Peyer's patch (tissue), 4 donors: ENCODE measurements around the gene LSMEM2. TPM values are rescaled to one million over a fixed set of nuclear protein-coding genes. Genes with fewer than 3 reads are reported as not detected.
"Not testable (repeated sequence)": the region's sequence is repeated elsewhere in the genome, so short reads cannot be mapped to it uniquely, and the experiment has no call there.

Experiments
- DNase-seq, 3 donors: peaks; one replicate each; pipeline ENCODE4 v3.0.0-alpha.2; 2017 to 2019
- H3K27ac ChIP-seq, 4 donors: fragments of 200-600 bp; sonication (generic); one replicate each; pipeline ENCODE4 v1.5.1; 2016 to 2019
- H3K27me3 ChIP-seq, 2 donors: fragments of 200-600 bp; sonication (generic); one replicate each; pipeline ENCODE4 v1.5.1; 2019
- H3K36me3 ChIP-seq, 3 donors: fragments of 200-600 bp; sonication (generic); one replicate each; pipeline ENCODE4 v1.5.1; 2016 to 2019
- H3K4me1 ChIP-seq, 4 donors: fragments of 200-600 bp; sonication (generic); one replicate each; pipeline ENCODE4 v1.5.1; 2016 to 2019
- H3K4me3 ChIP-seq, 4 donors: fragments of 200-600 bp; sonication (generic); 1 replicate in 3 of 4; 2 replicates in 1 of 4; pipeline ENCODE4 v1.5.1; 2016 to 2019; ENCODE audit warnings: mild to moderate bottlenecking in 1 of 4
- H3K9me3 ChIP-seq, 4 donors: fragments of 200-600 bp; sonication (generic); one replicate each; pipeline ENCODE4 v1.5.1; 2016 to 2019; ENCODE audit warnings: mild to moderate bottlenecking in 1 of 4
- CTCF ChIP-seq, 6 experiments: fragments of 450-650 bp in 4 of 6; fragments of 200-600 bp in 2 of 6; sonication (generic) in 1 of 6; IDR thresholded peaks; one replicate each; pipeline ENCODE4 v1.5.1; 2017 to 2019; ENCODE audit warnings: antibody characterized with exemption in 6 of 6, mild to moderate bottlenecking in 3 of 6, moderate library complexity in 1 of 6
- POLR2A ChIP-seq, 2 donors: fragments of 450-650 bp; IDR thresholded peaks; one replicate each; pipeline ENCODE4 v1.5.1; 2017; ENCODE audit warnings: antibody characterized with exemption in 2 of 2, mild to moderate bottlenecking in 2 of 2, moderate library complexity in 2 of 2
- total RNA-seq, 4 donors: library from RNA; depleted of rRNA; stranded (reverse); fragments of >200 nt; gene quantifications; one replicate each; pipeline ENCODE4 v1.1.0, GENCODE V29; 2016

The LSMEM2 gene
- total RNA-seq, 4 donors from 2014 or later: not detected

- peaks cover 7 to 38% (median 16%) of the 10 kb centered on the region in 4 donors for H3K4me1 ChIP-seq
- H3K36me3 ChIP-seq: peaks cover 0 to 38% (median 0%) of the 10 kb centered on the region in 3 donors
- H3K9me3 ChIP-seq: peaks cover 0 to 7% (median 0%) of the 10 kb centered on the region in 4 donors
- peak; percentile 87 to 96 (median 96) for DNase-seq
- peak overlapping the region; percentile 86 to 96 (median 92) for H3K27ac ChIP-seq
- peak overlapping the region; percentile 56 to 65 (median 61) for H3K4me3 ChIP-seq
- TF ChIP-seq POLR2A (IDR thresholded peaks at IDR 0.05) (peak; percentile 25 to 52), CTCF (IDR thresholded peaks at IDR 0.05) (peak; percentile 94 to 100 (median 99))
- H3K27me3 ChIP-seq: no peaks in the 10 kb centered on the region
Measured at GRCh38 chr3:50260027-50260941, 18.6 kb upstream of the LSMEM2 start.

GRCh38 chr3:50260942-50261441 lies 17.9 kb upstream of the LSMEM2 start:
- H3K27ac ChIP-seq: peak overlapping the region; percentile 86 to 96 (median 92)
- H3K9me3 ChIP-seq: peaks cover 0 to 7% (median 0%) of the 10 kb centered on the region in 4 donors
- TF ChIP-seq CTCF (IDR thresholded peaks at IDR 0.05) (no peak), POLR2A (IDR thresholded peaks at IDR 0.05) (no peak)
- peaks cover 7 to 41% (median 18%) of the 10 kb centered on the region in 4 donors for H3K4me1 ChIP-seq
- DNase-seq: no peak
- peaks cover 0 to 33% (median 0%) of the 10 kb centered on the region in 3 donors for H3K36me3 ChIP-seq
- H3K4me3 ChIP-seq: peak overlapping the region in 2 of 4 donors; percentile 56 to 65
- no peaks in the 10 kb centered on the region for H3K27me3 ChIP-seq

GRCh38 chr3:50261505-50261904 lies 17.4 kb upstream of the LSMEM2 start:
- no peak for DNase-seq
- TF ChIP-seq POLR2A (IDR thresholded peaks at IDR 0.05): no peak
- TF ChIP-seq CTCF (IDR thresholded peaks at IDR 0.05): no peak
- Histone ChIP-seq H3K4me1 (peaks cover 7 to 46% (median 18%) of the 10 kb centered on the region in 4 donors), H3K36me3 (peaks cover 0 to 28% (median 0%) of the 10 kb centered on the region in 3 donors), H3K4me3 (no peak overlapping the region), H3K27ac (peak overlapping the region in 3 of 4 donors; percentile 86 to 96 (median 92)), H3K9me3 (peaks cover 0 to 7% (median 0%) of the 10 kb centered on the region in 4 donors), H3K27me3 (no peaks in the 10 kb centered on the region)

- H3K4me3 ChIP-seq, H3K27ac ChIP-seq, H3K27me3 ChIP-seq, DNase-seq, H3K9me3 ChIP-seq: not testable (repeated sequence)
- Histone ChIP-seq H3K36me3 (peaks cover 0 to 21% (median 0%) of the 10 kb centered on the region in 3 donors), H3K4me1 (peaks cover 7 to 47% (median 18%) of the 10 kb centered on the region in 4 donors)
Measured at GRCh38 chr3:50262200-50262599, 16.7 kb upstream of the LSMEM2 start.

- Histone ChIP-seq H3K36me3 (peaks cover 0 to 15% (median 0%) of the 10 kb centered on the region in 3 donors), H3K27ac (no peak overlapping the region), H3K9me3 (peaks cover 0 to 1% (median 0%) of the 10 kb centered on the region in 4 donors), H3K4me1 (peaks cover 10 to 51% (median 19%) of the 10 kb centered on the region in 4 donors), H3K4me3 (no peak overlapping the region), H3K27me3 (no peaks in the 10 kb centered on the region)
- no peak for TF ChIP-seq POLR2A (IDR thresholded peaks at IDR 0.05)
- no peak for TF ChIP-seq CTCF (IDR thresholded peaks at IDR 0.05)
- DNase-seq: no peak
Measured at GRCh38 chr3:50262778-50263177, 16.1 kb upstream of the LSMEM2 start.
